SU-DHL-6 (cell line): ENCODE data around the gene VCAN.

ENCODE experiments used
- H2AFZ ChIP-seq: fragments of 200-600 bp; sonication (generic); 2 replicates; pipeline ENCODE4 v1.6.1; 2014; ENCODE audit warnings: low read depth, mild to moderate bottlenecking, moderate library complexity, mixed read lengths, antibody characterized with exemption, low read length; ENCODE audit not compliant: severe bottlenecking
- H3F3A ChIP-seq: fragments of 200-600 bp; shearing (Covaris generic); 2 replicates; pipeline ENCODE4 v1.6.0; 2016; ENCODE audit warnings: antibody characterized with exemption, mild to moderate bottlenecking; ENCODE audit not compliant: insufficient read depth
- H3K27ac ChIP-seq: fragments of 200-600 bp; sonication (generic); 2 replicates; pipeline ENCODE4 v1.5.1; 2016; ENCODE audit warnings: low read depth, mild to moderate bottlenecking, low read length, moderate library complexity, mixed read lengths
- H3K27me3 ChIP-seq: fragments of 200-600 bp; sonication (generic), shearing (Covaris generic); 2 replicates; pipeline ENCODE4 v1.6.0; 2014; ENCODE audit warnings: mild to moderate bottlenecking, low read length
- H3K36me3 ChIP-seq: fragments of 200-600 bp; sonication (generic); 2 replicates; pipeline ENCODE4 v1.6.1; 2014; ENCODE audit warnings: mild to moderate bottlenecking, low read length, mixed read lengths
- H3K4me2 ChIP-seq: fragments of 300-600, 200-600 bp; shearing (Covaris generic), sonication (generic); 2 replicates; pipeline ENCODE4 v1.6.0; 2014; ENCODE audit warnings: low read length, low read depth, mild to moderate bottlenecking; ENCODE audit not compliant: poor library complexity, severe bottlenecking
- H3K4me3 ChIP-seq: fragments of 200-600 bp; sonication (generic); 2 replicates; pipeline ENCODE4 v1.5.1; 2014; ENCODE audit warnings: antibody characterized with exemption, low read length, mild to moderate bottlenecking, mixed read lengths; ENCODE audit not compliant: insufficient read depth, poor library complexity, severe bottlenecking
- H3K79me2 ChIP-seq: fragments of 200-600 bp; sonication (generic); 2 replicates; pipeline ENCODE4 v1.6.1; 2014; ENCODE audit warnings: mild to moderate bottlenecking, low read length, moderate library complexity; ENCODE audit not compliant: insufficient read depth
- H3K9ac ChIP-seq: fragments of 200-600 bp; sonication (generic); 2 replicates; pipeline ENCODE4 v1.7.0; 2014; ENCODE audit warnings: mild to moderate bottlenecking, low read length
- H3K9me2 ChIP-seq: fragments of 200-600 bp; sonication (generic); replicated peaks from 2 replicates; pipeline ENCODE4 v1.6.1; 2014; ENCODE audit warnings: low read length; ENCODE audit not compliant: insufficient read depth
- H3K9me3 ChIP-seq: fragments of 200-600 bp; sonication (generic); 2 replicates; pipeline ENCODE4 v1.6.1; 2014; ENCODE audit warnings: low read length, mixed read lengths; ENCODE audit not compliant: insufficient read depth
- H4K20me1 ChIP-seq: fragments of 200-600 bp; sonication (generic); 2 replicates; pipeline ENCODE4 v1.6.1; 2014; ENCODE audit warnings: low read depth, mild to moderate bottlenecking, antibody characterized with exemption, low read length, moderate library complexity, mixed read lengths
- CTCF ChIP-seq: fragments of 200-600 bp; sonication (generic); IDR thresholded peaks from one replicate; pipeline ENCODE4 v1.5.1; 2017; ENCODE audit warnings: antibody characterized with exemption, mild to moderate bottlenecking, low read length, moderate library complexity; ENCODE audit not compliant: insufficient read depth, poor library complexity, severe bottlenecking
- EZH2phosphoT487 ChIP-seq: fragments of 200-600 bp; sonication (generic), shearing (Covaris generic); conservative IDR thresholded peaks from 2 replicates; pipeline ENCODE4 v1.6.1; 2018; ENCODE audit warnings: mild to moderate bottlenecking, antibody characterized with exemption, low read length, moderate library complexity, mixed read lengths

Gene VCAN

GRCh38 chr5:83513491-83513890 lies 41.9 kb downstream of the VCAN start:
- Histone ChIP-seq H3K9ac (no peak overlapping the region), H4K20me1 (no peaks in the 10 kb centered on the region), H3K36me3 (no peaks in the 10 kb centered on the region), H2AFZ (no peak overlapping the region), H3K27ac (no peak overlapping the region), H3K27me3 (no peaks in the 10 kb centered on the region), H3K9me2 (no peaks in the 10 kb centered on the region), H3K9me3 (no peaks in the 10 kb centered on the region), H3K79me2 (no peaks in the 10 kb centered on the region), H3F3A (no peaks in the 10 kb centered on the region), H3K4me2 (no peak overlapping the region), H3K4me3 (no peak overlapping the region)
- TF ChIP-seq CTCF (no peak), EZH2phosphoT487 (no peak)

GRCh38 chr5:83516377-83516776 lies 44.8 kb downstream of the VCAN start:
- Histone ChIP-seq H3K4me2 (no peak overlapping the region), H3K36me3 (no peaks in the 10 kb centered on the region), H4K20me1 (no peaks in the 10 kb centered on the region), H3K9me2 (no peaks in the 10 kb centered on the region), H3K9ac (no peak overlapping the region), H3K79me2 (no peaks in the 10 kb centered on the region), H3K9me3 (no peaks in the 10 kb centered on the region), H3F3A (no peaks in the 10 kb centered on the region), H3K27me3 (no peaks in the 10 kb centered on the region), H3K27ac (no peak overlapping the region), H3K4me3 (no peak overlapping the region), H2AFZ (no peak overlapping the region)
- TF ChIP-seq EZH2phosphoT487 (no peak), CTCF (no peak)

- Histone ChIP-seq H3K79me2 (no peaks in the 10 kb centered on the region), H3K27me3 (no peaks in the 10 kb centered on the region), H3K36me3 (no peaks in the 10 kb centered on the region), H2AFZ (no peak overlapping the region), H3K4me2 (no peak overlapping the region), H3K9ac (no peak overlapping the region), H3K9me2 (no peaks in the 10 kb centered on the region), H3F3A (no peaks in the 10 kb centered on the region), H4K20me1 (no peaks in the 10 kb centered on the region), H3K9me3 (no peaks in the 10 kb centered on the region), H3K27ac (no peak overlapping the region), H3K4me3 (no peak overlapping the region)
- TF ChIP-seq CTCF (no peak), EZH2phosphoT487 (no peak)
Measured at GRCh38 chr5:83517072-83517687, 45.6 kb downstream of the VCAN start.
